ENCODE data around the gene HNRNPDL. TPM values are rescaled to one million over a fixed set of nuclear protein-coding genes. Genes with fewer than 3 reads are reported as not detected.

Gene HNRNPDL
- polyA plus RNA-seq, 2 of the 4 experiments (the other 2 are of a cell fraction), result 321 to 397 TPM

DNA sequence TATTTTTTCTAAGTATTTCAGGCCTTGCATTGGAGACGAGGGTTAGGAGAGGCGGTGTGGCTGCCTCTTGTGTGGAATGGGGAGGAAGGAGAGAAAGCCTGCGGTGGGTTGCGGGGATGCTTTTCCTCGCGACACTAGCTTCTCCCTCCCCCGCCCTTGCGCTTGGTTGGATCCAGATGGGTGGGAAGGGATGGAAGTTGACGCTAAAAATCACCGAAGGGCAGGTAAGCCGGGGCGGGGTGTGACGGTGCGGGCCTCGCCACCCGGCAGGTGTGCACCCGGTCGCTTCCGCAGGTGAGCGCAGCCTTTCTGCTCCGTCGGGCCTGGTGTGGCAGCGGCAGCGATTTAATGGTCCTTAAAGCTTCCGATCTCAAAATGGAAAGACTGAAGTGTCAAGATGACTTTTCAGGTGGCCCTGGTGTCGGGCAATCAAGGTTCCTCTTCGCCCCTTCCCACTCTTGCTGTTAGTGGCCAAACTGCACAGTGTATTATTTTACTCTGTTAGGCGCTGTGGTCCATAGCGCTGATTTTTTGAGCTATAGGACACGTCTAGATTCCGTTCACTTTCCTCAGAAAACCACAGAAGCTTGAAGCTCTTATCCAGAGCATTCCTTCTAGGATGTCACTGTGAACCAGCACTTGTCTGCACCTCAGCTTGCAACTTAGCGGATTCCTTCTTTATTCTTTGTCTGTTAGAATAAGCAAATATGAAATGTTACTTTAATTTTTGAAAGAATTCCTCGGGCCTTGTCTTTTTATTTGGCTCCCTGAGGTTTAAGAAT lies 893 bp upstream of the HNRNPDL start:
- 3% methylated on average over 28 of the region's 33 CpGs for WGBS (ENCODE audit: missing lambda C conversion rate)
- Histone ChIP-seq H3K9me3 (no peaks in the 10 kb centered on the region), H3K27ac (peak overlapping the region; percentile 100), H3K4me1 (peaks cover 25% of the 10 kb centered on the region), H3K4me3 (peak overlapping the region; percentile 90), H3K4me2 (peak overlapping the region; percentile 99)
- FAIRE-seq (no peak), ATAC-seq (peak in 1 of 2 experiments; percentile 11; a peak in 3 of 6 replicates), DNase-seq (ENCODE audit: low read depth in 1 of 2, low spot score in 1 of 2) (peak in 1 of 2 experiments; percentile 24)
- ChIA-PET POLR2A (interaction anchor here (0.6 to 0.8 kb wide), 2 partner anchors 24 to 57 kb away, joined by 3 to 4 read pairs; partner anchors contain the start of gene HNRNPD), CTCF (no interaction called here)
- TF ChIP-seq NFE2L2 (conservative IDR thresholded peaks at IDR 0.05; ENCODE audit: low read length), result no peak
- 0 out of 2 replicates have a peak, but pooled peaks have one; percentile 29 for TF ChIP-seq KDM5A (IDR thresholded peaks at IDR 0.05)
- TF ChIP-seq, protein P1, sequence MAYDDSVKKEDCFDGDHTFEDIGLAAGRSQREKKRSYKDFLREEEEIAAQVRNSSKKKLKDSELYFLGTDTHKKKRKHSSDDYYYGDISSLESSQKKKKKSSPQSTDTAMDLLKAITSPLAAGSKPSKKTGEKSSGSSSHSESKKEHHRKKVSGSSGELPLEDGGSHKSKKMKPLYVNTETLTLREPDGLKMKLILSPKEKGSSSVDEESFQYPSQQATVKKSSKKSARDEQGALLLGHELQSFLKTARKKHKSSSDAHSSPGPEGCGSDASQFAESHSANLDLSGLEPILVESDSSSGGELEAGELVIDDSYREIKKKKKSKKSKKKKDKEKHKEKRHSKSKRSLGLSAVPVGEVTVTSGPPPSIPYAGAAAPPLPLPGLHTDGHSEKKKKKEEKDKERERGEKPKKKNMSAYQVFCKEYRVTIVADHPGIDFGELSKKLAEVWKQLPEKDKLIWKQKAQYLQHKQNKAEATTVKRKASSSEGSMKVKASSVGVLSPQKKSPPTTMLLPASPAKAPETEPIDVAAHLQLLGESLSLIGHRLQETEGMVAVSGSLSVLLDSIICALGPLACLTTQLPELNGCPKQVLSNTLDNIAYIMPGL (CRISPR knock-in tag; IDR thresholded peaks at IDR 0.05; ENCODE audit: borderline replicate concordance), result no peak
- no peak for TF ChIP-seq ZSCAN20 (CRISPR knock-in tag; IDR thresholded peaks at IDR 0.05)
- TF ChIP-seq RNF2 (IDR thresholded peaks at IDR 0.05; ENCODE audit: borderline replicate concordance, low read depth), result no peak
- TF ChIP-seq HOXA7 (CRISPR knock-in tag; IDR thresholded peaks at IDR 0.05), result no peak
- TF ChIP-seq, protein P2, sequence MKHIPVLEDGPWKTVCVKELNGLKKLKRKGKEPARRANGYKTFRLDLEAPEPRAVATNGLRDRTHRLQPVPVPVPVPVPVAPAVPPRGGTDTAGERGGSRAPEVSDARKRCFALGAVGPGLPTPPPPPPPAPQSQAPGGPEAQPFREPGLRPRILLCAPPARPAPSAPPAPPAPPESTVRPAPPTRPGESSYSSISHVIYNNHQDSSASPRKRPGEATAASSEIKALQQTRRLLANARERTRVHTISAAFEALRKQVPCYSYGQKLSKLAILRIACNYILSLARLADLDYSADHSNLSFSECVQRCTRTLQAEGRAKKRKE (CRISPR knock-in tag; IDR thresholded peaks at IDR 0.05; ENCODE audit: low read depth), result no peak
- no peak for TF ChIP-seq RARB (CRISPR knock-in tag; IDR thresholded peaks at IDR 0.05)
- no peak for TF ChIP-seq SREBF2 (IDR thresholded peaks at IDR 0.05)
- TF ChIP-seq, protein P3, sequence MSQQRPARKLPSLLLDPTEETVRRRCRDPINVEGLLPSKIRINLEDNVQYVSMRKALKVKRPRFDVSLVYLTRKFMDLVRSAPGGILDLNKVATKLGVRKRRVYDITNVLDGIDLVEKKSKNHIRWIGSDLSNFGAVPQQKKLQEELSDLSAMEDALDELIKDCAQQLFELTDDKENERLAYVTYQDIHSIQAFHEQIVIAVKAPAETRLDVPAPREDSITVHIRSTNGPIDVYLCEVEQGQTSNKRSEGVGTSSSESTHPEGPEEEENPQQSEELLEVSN (IDR thresholded peaks at IDR 0.05; ENCODE audit: borderline replicate concordance, low read depth), result no peak
- TF ChIP-seq, protein P4, sequence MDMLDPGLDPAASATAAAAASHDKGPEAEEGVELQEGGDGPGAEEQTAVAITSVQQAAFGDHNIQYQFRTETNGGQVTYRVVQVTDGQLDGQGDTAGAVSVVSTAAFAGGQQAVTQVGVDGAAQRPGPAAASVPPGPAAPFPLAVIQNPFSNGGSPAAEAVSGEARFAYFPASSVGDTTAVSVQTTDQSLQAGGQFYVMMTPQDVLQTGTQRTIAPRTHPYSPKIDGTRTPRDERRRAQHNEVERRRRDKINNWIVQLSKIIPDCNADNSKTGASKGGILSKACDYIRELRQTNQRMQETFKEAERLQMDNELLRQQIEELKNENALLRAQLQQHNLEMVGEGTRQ (IDR thresholded peaks at IDR 0.05), result no peak
- TF ChIP-seq, protein P5, sequence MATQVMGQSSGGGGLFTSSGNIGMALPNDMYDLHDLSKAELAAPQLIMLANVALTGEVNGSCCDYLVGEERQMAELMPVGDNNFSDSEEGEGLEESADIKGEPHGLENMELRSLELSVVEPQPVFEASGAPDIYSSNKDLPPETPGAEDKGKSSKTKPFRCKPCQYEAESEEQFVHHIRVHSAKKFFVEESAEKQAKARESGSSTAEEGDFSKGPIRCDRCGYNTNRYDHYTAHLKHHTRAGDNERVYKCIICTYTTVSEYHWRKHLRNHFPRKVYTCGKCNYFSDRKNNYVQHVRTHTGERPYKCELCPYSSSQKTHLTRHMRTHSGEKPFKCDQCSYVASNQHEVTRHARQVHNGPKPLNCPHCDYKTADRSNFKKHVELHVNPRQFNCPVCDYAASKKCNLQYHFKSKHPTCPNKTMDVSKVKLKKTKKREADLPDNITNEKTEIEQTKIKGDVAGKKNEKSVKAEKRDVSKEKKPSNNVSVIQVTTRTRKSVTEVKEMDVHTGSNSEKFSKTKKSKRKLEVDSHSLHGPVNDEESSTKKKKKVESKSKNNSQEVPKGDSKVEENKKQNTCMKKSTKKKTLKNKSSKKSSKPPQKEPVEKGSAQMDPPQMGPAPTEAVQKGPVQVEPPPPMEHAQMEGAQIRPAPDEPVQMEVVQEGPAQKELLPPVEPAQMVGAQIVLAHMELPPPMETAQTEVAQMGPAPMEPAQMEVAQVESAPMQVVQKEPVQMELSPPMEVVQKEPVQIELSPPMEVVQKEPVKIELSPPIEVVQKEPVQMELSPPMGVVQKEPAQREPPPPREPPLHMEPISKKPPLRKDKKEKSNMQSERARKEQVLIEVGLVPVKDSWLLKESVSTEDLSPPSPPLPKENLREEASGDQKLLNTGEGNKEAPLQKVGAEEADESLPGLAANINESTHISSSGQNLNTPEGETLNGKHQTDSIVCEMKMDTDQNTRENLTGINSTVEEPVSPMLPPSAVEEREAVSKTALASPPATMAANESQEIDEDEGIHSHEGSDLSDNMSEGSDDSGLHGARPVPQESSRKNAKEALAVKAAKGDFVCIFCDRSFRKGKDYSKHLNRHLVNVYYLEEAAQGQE (IDR thresholded peaks at IDR 0.05), result no peak
- TF ChIP-seq PHF8 (IDR thresholded peaks at IDR 0.05; ENCODE audit: borderline replicate concordance, low read depth), result peak; percentile 9; the same call in 1 of the 2 replicates

DNA sequence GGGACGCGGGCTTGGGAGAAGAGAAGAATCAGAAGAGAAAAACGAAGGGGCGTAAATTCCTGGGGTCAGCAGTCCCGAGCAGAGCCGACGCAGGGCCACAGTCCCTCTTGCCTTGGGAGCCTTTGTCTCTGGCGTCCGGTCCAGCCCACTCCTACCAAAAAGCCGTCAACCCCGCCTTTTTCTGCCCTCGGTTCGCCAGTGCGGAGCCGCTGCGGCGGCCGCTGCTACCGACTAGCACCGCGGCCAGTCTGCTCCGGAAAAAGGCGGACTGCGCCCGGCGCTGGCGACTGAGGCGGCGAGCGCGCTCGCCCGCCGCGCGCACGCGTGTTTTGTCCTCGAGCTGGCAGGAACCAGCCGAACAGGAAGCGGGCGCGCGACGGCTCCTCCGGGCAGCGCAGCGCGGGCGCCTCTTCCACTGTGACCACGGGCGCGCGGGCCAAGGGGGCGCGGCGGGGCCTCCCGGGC lies 502 bp downstream of the HNRNPDL start:
- DNase-seq (ENCODE audit: low read depth in 1 of 2, low spot score in 1 of 2), result peak in 1 of 2 experiments; percentile 55
- peaks cover 39% of the 10 kb centered on the region for H3K4me1 ChIP-seq
- FAIRE-seq, result no peak
- H3K4me3 ChIP-seq, result peak overlapping the region; percentile 90
- H3K9me3 ChIP-seq, result no peaks in the 10 kb centered on the region
- TF ChIP-seq, protein P6, sequence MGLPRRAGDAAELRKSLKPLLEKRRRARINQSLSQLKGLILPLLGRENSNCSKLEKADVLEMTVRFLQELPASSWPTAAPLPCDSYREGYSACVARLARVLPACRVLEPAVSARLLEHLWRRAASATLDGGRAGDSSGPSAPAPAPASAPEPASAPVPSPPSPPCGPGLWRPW (IDR thresholded peaks at IDR 0.05), result no peak
- peak; percentile 76 for TF ChIP-seq PHF8 (IDR thresholded peaks at IDR 0.05; ENCODE audit: borderline replicate concordance, low read depth)
- TF ChIP-seq TFCP2L1 (CRISPR knock-in tag; IDR thresholded peaks at IDR 0.05), result 0 out of 2 replicates have a peak, but pooled peaks have one; percentile 54
- TF ChIP-seq HEYL (CRISPR knock-in tag; IDR thresholded peaks at IDR 0.05), result no peak
- peak; percentile 7 to 30 for ATAC-seq
- 0% methylated on average over 4 of the region's 58 CpGs for WGBS (ENCODE audit: missing lambda C conversion rate)
- peak overlapping the region; percentile 59 for H3K4me2 ChIP-seq
- ChIA-PET CTCF (interaction anchor here (0.9 to 1.7 kb wide), 10 partner anchors 8 to 73 kb away, joined by 3 to 14 read pairs (median 4); partner anchors contain the start of gene HNRNPD), POLR2A (interaction anchor here (0.5 to 2.4 kb wide), 17 partner anchors 10 to 855 kb away, joined by 3 to 61 read pairs (median 5); partner anchors contain the start of genes COQ2, HNRNPD and LIN54)
- H3K27ac ChIP-seq, result peak overlapping the region; percentile 100
